ENCODE measurements around the gene SIGLEC9.
"Not testable (repeated sequence)": the region's sequence is repeated elsewhere in the genome, so short reads cannot be mapped to it uniquely, and the experiment has no call there.

The SIGLEC9 gene

DNA sequence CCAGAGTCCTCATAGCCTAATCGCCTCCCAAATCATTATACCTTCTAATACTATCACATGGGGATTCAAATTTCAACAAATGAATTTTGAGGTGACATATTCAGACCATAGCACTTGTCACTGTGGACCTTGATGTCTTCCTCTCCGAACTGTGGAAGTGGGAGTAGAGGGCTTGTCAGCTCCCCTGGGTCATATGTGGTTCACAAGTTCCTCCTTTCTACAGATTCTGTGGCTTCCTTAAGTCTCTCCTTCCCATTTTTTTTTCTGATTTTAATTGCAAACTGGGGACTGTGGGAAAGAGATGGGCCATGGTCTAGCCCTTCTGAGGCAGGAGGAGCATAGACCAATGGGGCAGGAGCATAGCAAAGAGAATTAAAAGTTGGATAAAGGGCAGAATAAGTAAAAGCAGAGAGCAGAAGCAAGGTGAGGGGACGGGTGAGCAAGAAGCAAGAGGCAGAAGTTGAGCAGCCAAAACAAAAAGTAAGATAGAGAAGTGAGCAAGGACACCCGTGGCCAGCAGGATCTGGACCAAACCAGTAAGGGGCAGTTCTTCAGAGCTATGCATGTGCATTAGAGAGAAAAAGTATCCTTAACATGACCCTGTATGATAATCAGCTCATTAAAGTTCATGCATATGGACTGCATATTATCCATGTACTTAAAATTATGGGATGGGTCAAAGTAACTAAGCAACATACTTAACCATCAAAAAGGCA, 14.8 kb downstream of the SIGLEC9 start:
- DNase-seq (ENCODE audit: low read depth, low spot score) = no peak

GRCh38 chr19:51140441-51140840, 15.7 kb downstream of the SIGLEC9 start:
- H3K4me3 ChIP-seq (ENCODE audit: low read length) = no peak overlapping the region
- DNase-seq (ENCODE audit: low read depth, low spot score) = no peak

More for the DNA sequence above, 14.8 kb downstream of the SIGLEC9 start:
- H3K4me3 ChIP-seq (ENCODE audit: low read length) = no peak overlapping the region

DNA sequence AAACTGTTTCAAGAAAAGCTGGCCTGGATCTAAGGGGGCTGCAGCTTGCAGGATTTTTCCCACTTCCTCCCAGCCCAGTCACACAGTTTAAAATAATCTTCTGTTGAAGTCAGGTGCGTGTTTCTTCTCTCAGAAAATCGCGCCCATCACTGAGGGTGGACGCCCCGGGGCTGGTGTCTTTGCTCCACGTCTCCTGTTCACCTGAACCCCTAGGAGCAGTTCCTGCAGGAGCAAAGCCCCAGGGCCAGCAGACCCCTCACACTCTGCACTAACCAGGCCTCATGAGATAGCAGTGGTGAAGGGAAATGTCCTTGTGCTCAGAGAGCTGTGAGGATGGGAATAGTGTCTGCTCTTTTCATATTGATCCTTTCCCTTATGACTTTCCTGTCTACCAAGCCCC, 16.5 kb downstream of the SIGLEC9 start:
- H3K4me3 ChIP-seq (ENCODE audit: low read length) = no peak overlapping the region
- no peak for DNase-seq (ENCODE audit: low read depth, low spot score)

GRCh38 chr19:51142119-51142518, 17.4 kb downstream of the SIGLEC9 start, which contains the start of gene SIGLEC7:
TSS of gene SIGLEC7 (plus strand) at chr19:51142301. CDS start at chr19:51142370, 69 bp downstream.
- DNase-seq (ENCODE audit: low read depth, low spot score) = no peak
- H3K4me3 ChIP-seq (ENCODE audit: low read length) = no peak within 1 kb of the TSS

- not testable (repeated sequence) for DNase-seq (ENCODE audit: low read depth, low spot score); H3K4me3 ChIP-seq (ENCODE audit: low read length)
Measured at GRCh38 chr19:51142809-51143475, 18.2 kb downstream of the SIGLEC9 start.

DNA sequence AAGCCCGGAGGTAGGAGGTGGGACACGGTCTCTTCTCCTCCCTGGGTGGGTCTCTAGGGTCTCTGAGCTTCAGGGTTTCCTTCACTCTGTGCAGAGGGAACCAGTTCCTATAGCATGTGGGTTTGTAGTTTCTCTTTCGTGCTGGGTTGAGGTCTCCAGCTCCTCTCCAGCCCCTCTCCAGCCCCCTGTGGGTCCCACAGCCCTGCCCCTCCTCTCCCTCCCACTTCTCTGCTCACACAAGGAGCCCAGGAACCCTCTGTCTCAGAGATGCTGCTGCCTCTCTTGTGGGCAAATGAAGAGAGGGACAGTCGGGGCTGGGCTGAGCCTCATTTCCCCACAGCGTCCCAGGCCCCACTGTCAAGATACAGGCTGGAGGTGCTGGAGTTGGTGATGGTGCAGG, 18.8 kb downstream of the SIGLEC9 start:
- no peak for DNase-seq (ENCODE audit: low read depth, low spot score)
- no peak overlapping the region for H3K4me3 ChIP-seq (ENCODE audit: low read length)

GRCh38 chr19:51144482-51145045, 19.9 kb downstream of the SIGLEC9 start:
- DNase-seq (ENCODE audit: low read depth, low spot score) = no peak
- no peak overlapping the region for H3K4me3 ChIP-seq (ENCODE audit: low read length)

DNA sequence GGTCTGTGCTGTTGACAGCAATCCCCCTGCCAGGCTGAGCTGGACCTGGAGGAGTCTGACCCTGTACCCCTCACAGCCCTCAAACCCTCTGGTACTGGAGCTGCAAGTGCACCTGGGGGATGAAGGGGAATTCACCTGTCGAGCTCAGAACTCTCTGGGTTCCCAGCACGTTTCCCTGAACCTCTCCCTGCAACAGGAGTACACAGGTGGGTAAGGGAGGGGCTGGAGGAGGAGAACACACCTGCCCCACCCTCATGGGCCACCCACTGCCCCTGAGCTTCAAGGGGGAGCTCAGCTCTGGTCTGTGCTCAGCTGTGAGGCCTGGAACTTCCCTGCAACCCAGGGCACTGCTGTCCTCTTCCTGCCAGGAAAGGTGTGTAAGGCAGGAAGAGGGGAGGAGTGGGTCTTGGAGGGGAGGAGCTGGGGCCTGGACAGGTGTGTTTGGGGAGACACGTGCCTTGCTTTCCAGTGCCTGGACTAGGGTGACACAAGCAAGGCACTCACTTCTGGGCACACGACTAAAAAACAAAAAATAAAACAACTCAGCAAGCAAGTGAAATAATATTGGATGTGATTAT, 21.3 kb downstream of the SIGLEC9 start:
- DNase-seq (ENCODE audit: low read depth, low spot score) = no peak
- no peak overlapping the region for H3K4me3 ChIP-seq (ENCODE audit: low read length)

GRCh38 chr19:51146751-51147150, 22.0 kb downstream of the SIGLEC9 start:
- DNase-seq (ENCODE audit: low read depth, low spot score) = no peak
- no peak overlapping the region for H3K4me3 ChIP-seq (ENCODE audit: low read length)

GRCh38 chr19:51147663-51148062, 23.0 kb downstream of the SIGLEC9 start:
- no peak for DNase-seq (ENCODE audit: low read depth, low spot score)
- H3K4me3 ChIP-seq (ENCODE audit: low read length) = no peak overlapping the region

DNA sequence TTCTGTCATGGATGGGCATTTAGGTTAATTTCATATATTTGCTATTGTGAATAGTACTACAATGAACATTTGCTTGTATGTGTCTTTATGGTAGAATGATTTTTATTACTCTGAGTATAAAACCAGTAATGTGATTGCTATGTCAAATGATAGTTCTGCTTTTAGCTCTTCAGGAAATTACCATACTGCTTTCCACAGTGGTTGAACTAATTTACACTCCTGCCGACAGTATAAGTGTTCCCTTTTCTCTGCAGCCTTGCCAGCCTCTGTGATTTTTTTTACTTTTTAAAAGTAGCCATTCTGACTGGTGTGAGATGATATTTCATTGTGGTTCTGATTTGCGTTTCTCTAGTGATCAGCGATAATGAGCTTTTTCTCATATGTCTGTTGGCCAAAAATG, 23.9 kb downstream of the SIGLEC9 start:
- no peak for DNase-seq (ENCODE audit: low read depth, low spot score)
- no peak overlapping the region for H3K4me3 ChIP-seq (ENCODE audit: low read length)

DNA sequence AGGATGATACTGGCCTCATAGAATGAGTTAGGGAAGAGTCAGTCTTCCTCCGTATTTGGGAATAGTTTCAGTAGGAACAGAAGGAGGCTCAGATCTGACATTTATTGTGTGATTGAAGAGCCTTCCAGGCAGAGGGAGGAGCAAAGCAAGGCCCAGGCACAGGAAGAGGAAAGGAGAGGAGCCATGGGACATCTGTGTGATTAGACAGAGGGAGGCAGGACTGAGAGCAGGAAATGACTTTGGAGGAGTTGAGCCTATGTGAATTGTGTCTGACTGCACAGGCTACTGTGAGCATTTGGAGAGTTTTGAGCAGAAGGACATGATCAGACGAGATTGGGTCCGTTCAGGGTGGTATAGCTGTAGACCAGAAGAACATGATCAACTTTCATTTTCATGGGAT, 25.9 kb downstream of the SIGLEC9 start:
- no peak overlapping the region for H3K4me3 ChIP-seq (ENCODE audit: low read length)
- no peak for DNase-seq (ENCODE audit: low read depth, low spot score)

GRCh38 chr19:51156710-51157109, 32.0 kb downstream of the SIGLEC9 start:
- DNase-seq (ENCODE audit: low read depth, low spot score) = no peak
- H3K4me3 ChIP-seq (ENCODE audit: low read length) = no peak overlapping the region

DNA sequence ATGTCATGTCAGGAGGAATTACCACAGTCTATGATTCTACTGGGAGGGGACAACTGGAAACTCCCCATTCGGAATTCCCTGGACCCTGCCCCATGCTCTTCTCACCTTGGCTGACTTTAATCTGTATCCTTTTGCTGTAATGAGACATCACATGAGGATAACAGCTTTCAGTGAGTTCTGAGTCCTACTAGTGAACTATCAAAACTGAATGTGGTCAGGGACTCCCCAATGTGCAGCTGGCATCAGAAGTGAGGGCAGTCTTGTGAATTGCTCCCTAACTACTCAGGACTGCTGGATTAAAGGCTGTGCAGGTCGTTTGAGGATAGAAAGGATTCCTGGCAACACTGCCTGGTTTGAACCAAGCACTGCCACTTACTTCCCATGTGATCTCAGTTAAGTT, 32.6 kb downstream of the SIGLEC9 start:
- H3K4me3 ChIP-seq (ENCODE audit: low read length) = no peak overlapping the region
- DNase-seq (ENCODE audit: low read depth, low spot score) = no peak

GRCh38 chr19:51158474-51159129, 33.9 kb downstream of the SIGLEC9 start:
- peak; percentile 59 for DNase-seq (ENCODE audit: low read depth, low spot score)
- no peak overlapping the region for H3K4me3 ChIP-seq (ENCODE audit: low read length)

DNA sequence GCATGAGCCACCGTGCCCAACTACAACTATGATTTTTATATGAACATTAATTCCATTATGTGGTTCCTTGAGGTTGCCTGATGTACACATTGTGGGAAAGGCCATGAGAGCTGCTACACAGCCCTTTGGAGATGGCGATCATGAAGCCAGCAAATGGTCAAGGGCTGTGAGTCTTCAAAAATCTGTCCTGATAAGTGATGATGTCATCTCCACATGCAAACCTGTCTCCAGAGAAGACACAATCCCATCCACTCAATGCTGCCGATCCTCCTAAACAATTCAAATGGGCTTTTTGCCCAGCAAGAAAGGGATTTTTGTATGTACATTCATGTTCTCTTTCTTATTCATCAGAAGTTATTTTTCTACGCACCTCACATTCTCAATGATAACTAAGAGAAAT, 35.0 kb downstream of the SIGLEC9 start:
- no peak for DNase-seq (ENCODE audit: low read depth, low spot score)

GRCh38 chr19:51161266-51161665, 36.6 kb downstream of the SIGLEC9 start:
- H3K4me3 ChIP-seq (ENCODE audit: low read length) = no peak overlapping the region
- no peak for DNase-seq (ENCODE audit: low read depth, low spot score)

More for the DNA sequence above, 35.0 kb downstream of the SIGLEC9 start:
- H3K4me3 ChIP-seq (ENCODE audit: low read length) = no peak overlapping the region

DNA sequence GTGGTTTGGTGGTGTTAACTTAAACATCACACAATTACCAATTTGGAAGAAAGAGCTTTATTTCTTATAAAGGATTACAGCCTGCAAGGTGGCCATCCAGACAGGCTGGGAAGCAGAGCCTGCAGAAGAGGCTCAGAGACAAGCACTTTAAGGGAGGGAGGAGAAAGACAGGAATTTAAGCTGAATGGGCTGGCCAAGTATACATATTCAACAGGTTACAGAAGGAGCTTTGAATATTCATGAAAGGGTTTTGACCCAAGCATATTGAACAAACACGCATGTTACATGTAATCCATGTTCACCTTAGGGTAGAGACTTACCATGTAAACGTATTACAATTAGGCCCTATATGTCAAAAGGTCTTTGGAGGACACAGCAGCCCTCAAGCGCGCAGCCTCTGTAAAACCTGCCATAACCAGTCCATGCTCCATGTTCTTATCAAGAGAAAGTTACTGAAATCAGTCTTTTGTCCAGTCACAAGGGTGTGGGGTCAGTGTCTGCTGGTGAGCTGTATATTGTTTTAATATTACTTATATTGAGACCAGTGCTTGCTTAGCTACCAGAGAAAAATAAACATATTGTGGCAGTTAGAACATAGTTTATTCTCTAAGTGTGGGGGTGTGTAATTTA, 37.3 kb downstream of the SIGLEC9 start:
- no peak overlapping the region for H3K4me3 ChIP-seq (ENCODE audit: low read length)

GRCh38 chr19:51163257-51163656, 38.6 kb downstream of the SIGLEC9 start:
- no peak for DNase-seq (ENCODE audit: low read depth, low spot score)
- no peak overlapping the region for H3K4me3 ChIP-seq (ENCODE audit: low read length)

More for the DNA sequence above, 37.3 kb downstream of the SIGLEC9 start:
- DNase-seq (ENCODE audit: low read depth, low spot score) = no peak
